Subcutaneous adipose tissue (tissue), 4 donors: ENCODE measurements around the gene CALHM5. TPM values are rescaled to one million over a fixed set of nuclear protein-coding genes. Genes with fewer than 3 reads are reported as not detected.

Source experiments
- CTCF ChIP-seq: fragments of 450-650 bp; IDR thresholded peaks from one replicate; pipeline ENCODE4 v1.5.1; 2016; ENCODE audit warnings: low read depth, mild to moderate bottlenecking, control low read depth, antibody characterized with exemption, moderate library complexity
- total RNA-seq, 4 donors: library from RNA; depleted of rRNA; stranded (reverse); fragments of >200 nt; gene quantifications; one replicate each; pipeline ENCODE4 v1.1.0, GENCODE V29; 2016

Gene CALHM5
- total RNA-seq, 4 donors from 2014 or later, result 2.3 to 3.3 (median 2.7) TPM

GRCh38 chr6:116550796-116551195, 39.4 kb downstream of the CALHM5 start:
- TF ChIP-seq CTCF, result no peak

- no peak for TF ChIP-seq CTCF
Measured at GRCh38 chr6:116553451-116553850, 42.0 kb downstream of the CALHM5 start, which contains the start of gene CALHM4. Gene CALHM4 (plus strand): TSS chr6:116553751. CDS start chr6:116553794, 43 bp downstream.

- no peak for TF ChIP-seq CTCF
Measured at GRCh38 chr6:116556065-116556464, 44.6 kb downstream of the CALHM5 start.

GRCh38 chr6:116556814-116557415, 45.5 kb downstream of the CALHM5 start:
- TF ChIP-seq CTCF, result no peak

GRCh38 chr6:116557893-116558292, 46.5 kb downstream of the CALHM5 start:
- no peak for TF ChIP-seq CTCF

GRCh38 chr6:116560130-116560529, 48.7 kb downstream of the CALHM5 start:
- no peak for TF ChIP-seq CTCF

GRCh38 chr6:116561377-116562018, 50.1 kb downstream of the CALHM5 start:
- no peak for TF ChIP-seq CTCF
